ENCODE data around the gene CTDNEP1. TPM values are rescaled to one million over a fixed set of nuclear protein-coding genes. Genes with fewer than 3 reads are reported as not detected.
A peak's percentile ranks its signal among the peaks of the same experiment; 100 is the strongest.

The CTDNEP1 gene
- total and polyA plus RNA-seq, 4 donors, result 11.0 to 28.6 (median 18.6) TPM

DNA sequence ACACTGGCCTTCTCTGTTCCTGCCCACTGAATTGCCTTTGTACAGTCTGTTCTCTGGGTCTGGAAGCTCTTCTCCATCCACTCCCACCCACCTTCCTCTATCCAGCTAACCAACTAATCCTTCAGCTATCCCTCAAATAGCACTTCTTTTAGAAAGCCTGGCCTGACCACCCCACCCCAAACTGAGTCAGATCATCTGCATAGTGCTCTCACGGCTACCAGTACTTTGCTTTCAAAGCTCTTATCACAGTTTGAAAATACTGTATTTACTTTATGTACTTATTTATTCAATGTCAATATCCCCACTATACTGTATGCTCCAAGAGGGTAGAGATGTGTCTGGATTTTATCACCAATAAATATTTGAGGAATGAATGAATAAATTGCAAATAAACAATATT, 15.2 kb upstream of the CTDNEP1 start:
- TF ChIP-seq FOXA2 (IDR thresholded peaks at IDR 0.05) (no peak), EGR1 (IDR thresholded peaks at IDR 0.05; ENCODE audit: low read depth in 2 of 2) (no peak), YY1 (IDR thresholded peaks at IDR 0.05) (no peak), GABPA (IDR thresholded peaks at IDR 0.05 in 1 of 2, conservative IDR thresholded peaks at IDR 0.05 in 1 of 2) (no peak)
- DNase-seq (ENCODE audit: low spot score), result no peak
- no peaks in the 10 kb centered on the region for H3K27me3 ChIP-seq (ENCODE audit: control insufficient read depth in 4 of 4, insufficient read depth in 4 of 4, low read length in 3 of 4)
- no peak overlapping the region for H3K9ac ChIP-seq (ENCODE audit: low read depth in 1 of 2, low read length in 2 of 2)
- H3K4me3 ChIP-seq (ENCODE audit: low read depth in 1 of 3, low read length in 3 of 3), result no peak overlapping the region
- H3K36me3 ChIP-seq (ENCODE audit: control insufficient read depth in 4 of 4, insufficient read depth in 3 of 4, low read depth in 1 of 4, low read length in 3 of 4), result no peaks in the 10 kb centered on the region
- 77% methylated on average over 1 of the region's 1 CpG for WGBS
- no peak overlapping the region for H3K27ac ChIP-seq (ENCODE audit: low read depth in 1 of 2, low read length in 2 of 2)
- H3K4me1 ChIP-seq (ENCODE audit: control insufficient read depth in 4 of 4, insufficient read depth in 4 of 4, low read length in 3 of 4), result peaks cover 4 to 19% (median 12%) of the 10 kb centered on the region in 4 donors
- no peaks in the 10 kb centered on the region for H3K9me3 ChIP-seq (ENCODE audit: control insufficient read depth in 4 of 4, low read length in 3 of 4)

DNA sequence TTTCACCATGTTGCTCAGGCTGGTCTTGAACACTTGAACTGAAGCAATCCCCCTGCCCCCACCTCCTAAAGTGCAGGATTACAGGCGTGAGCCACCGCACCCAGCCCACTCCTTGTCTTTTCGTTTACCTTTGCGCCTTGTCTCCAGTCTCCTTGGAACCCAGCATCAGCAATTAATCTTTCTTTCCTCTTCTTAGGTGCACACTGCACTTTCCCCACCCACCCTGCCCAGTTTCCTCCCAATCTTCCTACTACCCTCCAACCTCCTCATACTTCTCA, 12.2 kb upstream of the CTDNEP1 start:
- Histone ChIP-seq H3K4me1 (ENCODE audit: control insufficient read depth in 4 of 4, insufficient read depth in 4 of 4, low read length in 3 of 4) (peaks cover 7 to 43% (median 23%) of the 10 kb centered on the region in 4 donors), H3K27ac (ENCODE audit: low read depth in 1 of 2, low read length in 2 of 2) (no peak overlapping the region), H3K9me3 (ENCODE audit: control insufficient read depth in 4 of 4, low read length in 3 of 4) (no peaks in the 10 kb centered on the region), H3K4me3 (ENCODE audit: low read depth in 1 of 3, low read length in 3 of 3) (no peak overlapping the region), H3K36me3 (ENCODE audit: control insufficient read depth in 4 of 4, insufficient read depth in 3 of 4, low read depth in 1 of 4, low read length in 3 of 4) (no peaks in the 10 kb centered on the region), H3K9ac (ENCODE audit: low read depth in 1 of 2, low read length in 2 of 2) (no peak overlapping the region), H3K27me3 (ENCODE audit: control insufficient read depth in 4 of 4, insufficient read depth in 4 of 4, low read length in 3 of 4) (no peaks in the 10 kb centered on the region)
- TF ChIP-seq, protein P1, sequence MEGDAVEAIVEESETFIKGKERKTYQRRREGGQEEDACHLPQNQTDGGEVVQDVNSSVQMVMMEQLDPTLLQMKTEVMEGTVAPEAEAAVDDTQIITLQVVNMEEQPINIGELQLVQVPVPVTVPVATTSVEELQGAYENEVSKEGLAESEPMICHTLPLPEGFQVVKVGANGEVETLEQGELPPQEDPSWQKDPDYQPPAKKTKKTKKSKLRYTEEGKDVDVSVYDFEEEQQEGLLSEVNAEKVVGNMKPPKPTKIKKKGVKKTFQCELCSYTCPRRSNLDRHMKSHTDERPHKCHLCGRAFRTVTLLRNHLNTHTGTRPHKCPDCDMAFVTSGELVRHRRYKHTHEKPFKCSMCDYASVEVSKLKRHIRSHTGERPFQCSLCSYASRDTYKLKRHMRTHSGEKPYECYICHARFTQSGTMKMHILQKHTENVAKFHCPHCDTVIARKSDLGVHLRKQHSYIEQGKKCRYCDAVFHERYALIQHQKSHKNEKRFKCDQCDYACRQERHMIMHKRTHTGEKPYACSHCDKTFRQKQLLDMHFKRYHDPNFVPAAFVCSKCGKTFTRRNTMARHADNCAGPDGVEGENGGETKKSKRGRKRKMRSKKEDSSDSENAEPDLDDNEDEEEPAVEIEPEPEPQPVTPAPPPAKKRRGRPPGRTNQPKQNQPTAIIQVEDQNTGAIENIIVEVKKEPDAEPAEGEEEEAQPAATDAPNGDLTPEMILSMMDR (IDR thresholded peaks at IDR 0.05; ENCODE audit: low read depth, low read length, missing input control), result no peak
- TF ChIP-seq HNF4G (IDR thresholded peaks at IDR 0.05), result no peak
- no peak for TF ChIP-seq FOXA2 (IDR thresholded peaks at IDR 0.05)
- 56% methylated on average over 4 of the region's 4 CpGs for WGBS
- DNase-seq (ENCODE audit: low spot score), result no peak

DNA sequence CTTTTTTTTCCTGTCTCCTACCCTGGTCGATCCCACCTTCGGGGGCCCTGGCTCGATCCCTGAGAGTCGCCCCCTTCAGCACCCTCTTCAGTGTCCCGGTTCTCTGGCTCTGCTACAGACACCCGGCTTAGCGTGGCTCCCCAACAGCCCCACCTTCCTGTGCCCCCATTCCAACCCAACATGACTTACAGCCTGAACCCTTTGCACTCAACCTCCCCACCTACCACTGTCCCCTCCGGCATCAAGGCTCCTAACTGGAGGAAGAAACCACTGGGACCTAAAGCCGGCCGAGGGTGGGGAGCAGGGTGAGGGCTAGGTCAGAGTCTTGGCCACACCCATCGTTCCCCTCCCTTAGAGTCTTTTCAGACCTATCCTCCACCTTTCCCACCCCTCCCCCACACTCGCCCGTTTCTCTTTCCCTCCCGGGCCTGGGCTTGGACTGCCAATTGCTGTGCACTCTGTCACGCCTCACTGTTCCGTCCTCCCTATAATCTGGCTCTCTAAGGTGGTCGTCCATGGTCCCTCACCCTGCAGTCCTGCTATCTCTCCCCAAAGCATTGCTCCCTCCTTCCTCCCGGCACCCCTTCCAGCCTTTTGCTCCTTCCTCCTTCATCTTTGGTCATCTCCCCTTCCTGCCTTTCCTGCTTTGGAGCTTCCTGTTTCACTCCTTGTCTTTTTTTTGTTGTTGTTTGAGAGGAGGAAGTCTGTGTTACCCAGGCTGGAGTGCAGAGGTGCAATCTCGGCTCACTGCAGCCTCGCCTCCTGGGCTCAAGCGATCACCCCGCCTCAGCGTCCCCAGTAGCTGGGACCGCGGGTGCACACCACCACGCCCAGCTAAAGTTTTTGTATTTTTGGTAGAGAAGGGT, 11.6 kb upstream of the CTDNEP1 start:
- Histone ChIP-seq H3K9me3 (ENCODE audit: control insufficient read depth in 4 of 4, low read length in 3 of 4) (no peaks in the 10 kb centered on the region), H3K27me3 (ENCODE audit: control insufficient read depth in 4 of 4, insufficient read depth in 4 of 4, low read length in 3 of 4) (no peaks in the 10 kb centered on the region), H3K4me1 (ENCODE audit: control insufficient read depth in 4 of 4, insufficient read depth in 4 of 4, low read length in 3 of 4) (peaks cover 13 to 49% (median 27%) of the 10 kb centered on the region in 4 donors), H3K27ac (ENCODE audit: low read depth in 1 of 2, low read length in 2 of 2) (no peak overlapping the region), H3K4me3 (ENCODE audit: low read depth in 1 of 3, low read length in 3 of 3) (peak overlapping the region in 1 of 3 donors; percentile 63), H3K36me3 (ENCODE audit: control insufficient read depth in 4 of 4, insufficient read depth in 3 of 4, low read depth in 1 of 4, low read length in 3 of 4) (no peaks in the 10 kb centered on the region), H3K9ac (ENCODE audit: low read depth in 1 of 2, low read length in 2 of 2) (no peak overlapping the region)
- TF ChIP-seq, protein P2, sequence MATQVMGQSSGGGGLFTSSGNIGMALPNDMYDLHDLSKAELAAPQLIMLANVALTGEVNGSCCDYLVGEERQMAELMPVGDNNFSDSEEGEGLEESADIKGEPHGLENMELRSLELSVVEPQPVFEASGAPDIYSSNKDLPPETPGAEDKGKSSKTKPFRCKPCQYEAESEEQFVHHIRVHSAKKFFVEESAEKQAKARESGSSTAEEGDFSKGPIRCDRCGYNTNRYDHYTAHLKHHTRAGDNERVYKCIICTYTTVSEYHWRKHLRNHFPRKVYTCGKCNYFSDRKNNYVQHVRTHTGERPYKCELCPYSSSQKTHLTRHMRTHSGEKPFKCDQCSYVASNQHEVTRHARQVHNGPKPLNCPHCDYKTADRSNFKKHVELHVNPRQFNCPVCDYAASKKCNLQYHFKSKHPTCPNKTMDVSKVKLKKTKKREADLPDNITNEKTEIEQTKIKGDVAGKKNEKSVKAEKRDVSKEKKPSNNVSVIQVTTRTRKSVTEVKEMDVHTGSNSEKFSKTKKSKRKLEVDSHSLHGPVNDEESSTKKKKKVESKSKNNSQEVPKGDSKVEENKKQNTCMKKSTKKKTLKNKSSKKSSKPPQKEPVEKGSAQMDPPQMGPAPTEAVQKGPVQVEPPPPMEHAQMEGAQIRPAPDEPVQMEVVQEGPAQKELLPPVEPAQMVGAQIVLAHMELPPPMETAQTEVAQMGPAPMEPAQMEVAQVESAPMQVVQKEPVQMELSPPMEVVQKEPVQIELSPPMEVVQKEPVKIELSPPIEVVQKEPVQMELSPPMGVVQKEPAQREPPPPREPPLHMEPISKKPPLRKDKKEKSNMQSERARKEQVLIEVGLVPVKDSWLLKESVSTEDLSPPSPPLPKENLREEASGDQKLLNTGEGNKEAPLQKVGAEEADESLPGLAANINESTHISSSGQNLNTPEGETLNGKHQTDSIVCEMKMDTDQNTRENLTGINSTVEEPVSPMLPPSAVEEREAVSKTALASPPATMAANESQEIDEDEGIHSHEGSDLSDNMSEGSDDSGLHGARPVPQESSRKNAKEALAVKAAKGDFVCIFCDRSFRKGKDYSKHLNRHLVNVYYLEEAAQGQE (IDR thresholded peaks at IDR 0.05), result no peak
- TF ChIP-seq, protein P3, sequence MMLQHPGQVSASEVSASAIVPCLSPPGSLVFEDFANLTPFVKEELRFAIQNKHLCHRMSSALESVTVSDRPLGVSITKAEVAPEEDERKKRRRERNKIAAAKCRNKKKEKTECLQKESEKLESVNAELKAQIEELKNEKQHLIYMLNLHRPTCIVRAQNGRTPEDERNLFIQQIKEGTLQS (IDR thresholded peaks at IDR 0.05), result no peak
- peak; percentile 43 for DNase-seq (ENCODE audit: low spot score)
- WGBS, result 12% methylated on average over 26 of the region's 26 CpGs
